Right lobe of liver (tissue), 4 donors: ENCODE results near the gene LRBA.

Experiments
- CTCF ChIP-seq, 4 donors: fragments of 200-600 bp in 3 of 4; fragments of 450-650 bp in 1 of 4; IDR thresholded peaks; one replicate each; pipeline versions ENCODE4 v1.5.1 to v1.8.0; 2016 to 2022; ENCODE audit warnings: antibody characterized with exemption in 4 of 4, mild to moderate bottlenecking in 2 of 4
- POLR2A ChIP-seq: fragments of 450-650 bp; IDR thresholded peaks from one replicate; pipeline ENCODE4 v1.6.1; 2017; ENCODE audit warnings: antibody characterized with exemption, mild to moderate bottlenecking
- donor health status: DM: no; HTN: no; CAD: no.
- donor health status: DM: no; HTN: no; CAD: no.
- donor health status: DM: no; HTN: yes; CAD: no.

GRCh38 chr4:150942539-150942938 is 72.5 kb downstream of the LRBA start:
- no peak for TF ChIP-seq CTCF (IDR thresholded peaks at IDR 0.05)
- TF ChIP-seq POLR2A, result no peak
